Endothelial cell of umbilical vein (primary cell): ENCODE results near the gene HELZ2. TPM values are rescaled to one million over a fixed set of nuclear protein-coding genes. Genes with fewer than 3 reads are reported as not detected.

ENCODE experiments used
- Bru-seq: library from RNA; stranded (reverse); fragments of 400-500 nt; gene quantifications from one replicate; lab custom pipeline; 2021; lab: Mats Ljungman, UMichigan
- BruChase-seq, 2 experiments: library from RNA; stranded (reverse); fragments of 400-500 nt; gene quantifications; one replicate each; lab custom pipeline; 2021; lab: Mats Ljungman, UMichigan
- BruUV-seq: library from RNA; stranded (reverse); fragments of 400-500 nt; replicated peaks from 2 replicates; lab custom pipeline; 2021; lab: Mats Ljungman, UMichigan
- CTCF ChIA-PET: fragments of 300-600, 350-600 bp; sonication (Branson Sonifier 250); formaldehyde crosslinking; loops from one replicate; lab custom pipeline; 2021; ENCODE audit warnings: antibody characterized with exemption, inconsistent platforms; lab: Charles Lee
- POLR2A ChIA-PET: fragments of 300-600, 350-600 bp; sonication (Branson Sonifier 250); formaldehyde crosslinking; loops from one replicate; lab custom pipeline; 2021; ENCODE audit warnings: antibody characterized with exemption, inconsistent platforms; lab: Charles Lee
- DNase-seq: peaks from one replicate; pipeline ENCODE4 v3.0.0-alpha.2; 2011; ENCODE audit warnings: low read depth, low spot score
- FAIRE-seq: peaks from 2 replicates; lab custom pipeline; 2011; peaks lifted over from hg19 to GRCh38; lab: Jason Lieb, UNC
- H2AFZ ChIP-seq: 2 replicates; pipeline ENCODE4 v1.6.0; 2012; ENCODE audit warnings: low read depth, low read length, control low read depth, inconsistent platforms
- H3K27ac ChIP-seq: 2 replicates; pipeline ENCODE4 v1.5.1; 2011; ENCODE audit warnings: low read depth, mild to moderate bottlenecking, control low read depth, low read length, moderate library complexity; ENCODE audit not compliant: insufficient read depth
- H3K27me3 ChIP-seq, 2 experiments: 2 replicates each; pipeline versions ENCODE4 v1.6.0 to v1.6.1; 2011; ENCODE audit warnings: low read length in 2 of 2, mixed read lengths in 1 of 2; ENCODE audit not compliant: control insufficient read depth in 2 of 2, insufficient read depth in 2 of 2
- H3K36me3 ChIP-seq, 2 experiments: 2 replicates in 1 of 2; 3 replicates in 1 of 2; pipeline ENCODE4 v1.5.1; 2011; ENCODE audit warnings: low read length in 2 of 2, mild to moderate bottlenecking in 1 of 2, moderate library complexity in 1 of 2; ENCODE audit not compliant: control insufficient read depth in 2 of 2, insufficient read depth in 2 of 2; ENCODE audit errors: extremely low read depth in 1 of 2
- H3K4me1 ChIP-seq: 3 replicates; pipeline ENCODE4 v1.5.1; 2011; ENCODE audit warnings: mild to moderate bottlenecking, low read length; ENCODE audit not compliant: control insufficient read depth, insufficient read depth; ENCODE audit errors: extremely low read depth
- H3K4me2 ChIP-seq: 2 replicates; pipeline ENCODE4 v1.6.1; 2011; ENCODE audit warnings: low read length, control low read depth, mixed read lengths; ENCODE audit not compliant: insufficient read depth
- H3K4me3 ChIP-seq, 3 experiments: fragments of 200-600 bp in 1 of 3; sonication (generic), shearing (Covaris generic) in 1 of 3; replicated peaks in 1 of 3; 2 replicates each; pipeline ENCODE4 v1.5.1; 2011 to 2016; ENCODE audit warnings: control low read depth in 3 of 3, low read length in 3 of 3, mild to moderate bottlenecking in 2 of 3, inconsistent platforms in 1 of 3, low read depth in 1 of 3, moderate library complexity in 1 of 3; ENCODE audit not compliant: insufficient read depth in 1 of 3
- H3K79me2 ChIP-seq: 2 replicates; pipeline ENCODE4 v1.6.0; 2012; ENCODE audit warnings: low read length, inconsistent platforms; ENCODE audit not compliant: control insufficient read depth, insufficient read depth
- H3K9ac ChIP-seq: replicated peaks from 2 replicates; pipeline ENCODE3; 2011; ENCODE audit warnings: low read length, control low read depth; ENCODE audit not compliant: insufficient read depth; ENCODE audit errors: extremely low read depth
- H3K9me1 ChIP-seq: replicated peaks from 3 replicates; pipeline ENCODE4 v1.6.0; 2011; ENCODE audit warnings: mild to moderate bottlenecking, low read length; ENCODE audit not compliant: control insufficient read depth, insufficient read depth; ENCODE audit errors: extremely low read depth
- H3K9me3 ChIP-seq: replicated peaks from 2 replicates; pipeline ENCODE4 v1.5.1; 2012; ENCODE audit warnings: low read length, inconsistent platforms; ENCODE audit not compliant: control insufficient read depth, insufficient read depth
- H4K20me1 ChIP-seq: replicated peaks from 2 replicates; pipeline ENCODE3; 2011; ENCODE audit warnings: mild to moderate bottlenecking, low read length; ENCODE audit not compliant: control insufficient read depth, insufficient read depth; ENCODE audit errors: extremely low read depth
- EZH2 ChIP-seq: IDR thresholded peaks from 2 replicates; pipeline ENCODE4 v1.6.1; 2012; ENCODE audit warnings: borderline replicate concordance, low read depth, mild to moderate bottlenecking, moderate library complexity, low read length, inconsistent platforms; ENCODE audit not compliant: severe bottlenecking
- FOS ChIP-seq: IDR thresholded peaks from 2 replicates; pipeline ENCODE4 v1.6.1; 2011; ENCODE audit warnings: mild to moderate bottlenecking, low read length, moderate library complexity, borderline replicate concordance; ENCODE audit not compliant: insufficient read depth
- GATA2 ChIP-seq: IDR thresholded peaks from 2 replicates; pipeline ENCODE4 v1.7.0; 2011; ENCODE audit warnings: low read depth, mild to moderate bottlenecking, moderate library complexity, mixed read lengths, low read length; ENCODE audit not compliant: insufficient read length, insufficient read depth
- JUN ChIP-seq: IDR thresholded peaks from 2 replicates; pipeline ENCODE4 v1.6.1; 2011; ENCODE audit warnings: borderline replicate concordance, low read depth; ENCODE audit not compliant: insufficient read length, insufficient read depth
- MAX ChIP-seq: IDR thresholded peaks from 2 replicates; pipeline ENCODE4 v1.6.1; 2011; ENCODE audit not compliant: insufficient read depth, insufficient read length
- MYC ChIP-seq: IDR thresholded peaks from one replicate; pipeline ENCODE4 v1.6.1; 2011; ENCODE audit warnings: mild to moderate bottlenecking, low read depth, low read length
- POLR2A ChIP-seq: IDR thresholded peaks from 2 replicates; pipeline ENCODE4 v1.6.1; 2012; ENCODE audit warnings: low read depth, mild to moderate bottlenecking, control low read depth, low read length
- POLR2AphosphoS5 ChIP-seq: IDR thresholded peaks from 2 replicates; pipeline ENCODE4 v1.6.1; 2012; ENCODE audit warnings: low read depth, mild to moderate bottlenecking, control low read depth, low read length, moderate library complexity; ENCODE audit not compliant: insufficient read depth
- dilution Hi-C: fragments of 300-500 bp; cut with MboI; formaldehyde crosslinking; loops from one replicate; pipeline ENCODE4 v1.15.0; 2019; ENCODE audit warnings: low sequenced_read_pairs; ENCODE audit not compliant: extremely low pct_ligation_motif_present
- intact Hi-C: fragments of 100-400 bp; cut with micrococcal nuclease; formaldehyde crosslinking; loops from one replicate; pipeline ENCODE4 v1.10.0; 2022
- long read RNA-seq: library from polyadenylated mRNA; stranded (forward); transcript quantifications from one replicate; pipeline ENCODE4 v2.0.0, GENCODE V29; 2021
- polyA minus RNA-seq, 3 experiments: library from RNA; depleted of rRNA, polyadenylated mRNA; stranded (reverse); fragments of >200 nt; gene quantifications; 1 replicate in 1 of 3; 2 replicates in 2 of 3; pipeline ENCODE4 v1.2.3, GENCODE V29; 2011
- polyA plus RNA-seq, 4 experiments: library from polyadenylated mRNA; depleted of rRNA in 3 of 4; stranded (reverse) in 3 of 4; unstranded in 1 of 4; fragments of >200 nt; gene quantifications; 2 replicates each; pipeline versions ENCODE4 v1.2.1 to v1.2.3, GENCODE V29; 2011 to 2012; ENCODE audit warnings: missing spikeins in 1 of 4
- total RNA-seq: library from RNA; stranded (reverse); gene quantifications from 2 replicates; pipeline ENCODE4 v1.2.3, GENCODE V29; 2021
- TF ChIP-seq, protein P1 (sequence below), 2 donors: IDR thresholded peaks; 1 replicate in 1 of 2; 2 replicates in 1 of 2; pipeline ENCODE4 v1.5.1; 2011; ENCODE audit warnings: low read length in 2 of 2, mild to moderate bottlenecking in 2 of 2, moderate library complexity in 2 of 2, control low read depth in 1 of 2, inconsistent platforms in 1 of 2, low read depth in 1 of 2; ENCODE audit not compliant: insufficient read depth in 1 of 2; ENCODE audit errors: extremely low read depth in 1 of 2

Gene HELZ2
- total RNA-seq (29.2 and 33.2 TPM in 2 replicates), polyA plus RNA-seq (10.6 and 16.2 TPM in 2 replicates), polyA minus RNA-seq (37.2 and 43.4 TPM in 2 replicates), Bru-seq, nascent RNA (percentile 43 among the genes with signal in this experiment), BruChase-seq, experiment 1, labeled RNA remaining after a 6-hour chase (percentile 55 among the genes with signal in this experiment), BruChase-seq, experiment 2, labeled RNA remaining after a 2-hour chase (percentile 49 among the genes with signal in this experiment)
- polyA plus RNA-seq (2011; cell fraction: cytosol; rRNA removed) = 5.4 and 7.9 TPM in 2 replicates
- 16.8 and 18.8 TPM in 2 replicates for polyA plus RNA-seq (2011; cell fraction: nucleus; rRNA removed)
- 17.0 and 32.7 TPM in 2 replicates for polyA plus RNA-seq (2012)
- polyA minus RNA-seq (2011; cell fraction: cytosol; rRNA and poly(A)+ RNA removed) = 33.5 TPM
- 27.3 and 42.7 TPM in 2 replicates for polyA minus RNA-seq (2011; cell fraction: nucleus; rRNA and poly(A)+ RNA removed)
- long read RNA-seq, partial matches to known transcripts = 0 of 1 reads
- long read RNA-seq, other reads (novel, unspliced or antisense) = 1 of 1 reads

- FAIRE-seq (peak; percentile 66), DNase-seq (peak; percentile 52)
- no peaks in the 10 kb centered on the region for H3K36me3 ChIP-seq
- peak within 1 kb of the TSS; percentile 90 for H3K9ac ChIP-seq
- no peaks in the 10 kb centered on the region for H3K9me3 ChIP-seq
- H3K79me2 ChIP-seq = peaks cover 5% of the 10 kb centered on the region
- H2AFZ ChIP-seq = peak within 1 kb of the TSS; percentile 97
- H3K4me2 ChIP-seq = peak within 1 kb of the TSS; percentile 93
- TF ChIP-seq POLR2A (peak; percentile 53), JUN (no peak), POLR2AphosphoS5 (peak; percentile 50)
- no peaks in the 10 kb centered on the region for H4K20me1 ChIP-seq
- H3K4me1 ChIP-seq = peaks cover 10% of the 10 kb centered on the region
- BruUV-seq = no TSS peak
- H3K27ac ChIP-seq = peak within 1 kb of the TSS; percentile 72
- no peaks in the 10 kb centered on the region for H3K27me3 ChIP-seq
- intact Hi-C loops = loop anchor here (5.0 kb wide), 1 partner anchor 53 kb away; the partner anchor contains the start of gene GMEB2
- dilution Hi-C loops = no loop called here
- ChIA-PET CTCF (interaction anchor here (0.6 to 1.6 kb wide), 5 partner anchors 9 to 405 kb away, joined by 3 to 6 read pairs (median 5); no protein-coding TSS in a partner anchor), POLR2A (interaction anchor here (0.6 to 1.4 kb wide), 8 partner anchors 9 to 400 kb away, joined by 3 to 10 read pairs (median 4); partner anchors contain the start of genes GMEB2 and UCKL1)
- H3K9me1 ChIP-seq = no peaks in the 10 kb centered on the region
- H3K4me3 ChIP-seq = peak within 1 kb of the TSS; percentile 55 to 95 (median 87)
Observed at GRCh38 chr20:63574156-63574828, at the start of gene HELZ2. Gene HELZ2 (minus strand): TSS chr20:63574239. CDS start chr20:63572385, 1,854 bp downstream.

- Histone ChIP-seq H3K4me2 (no peak overlapping the region), H3K4me3 (no peak overlapping the region), H3K27ac (no peak overlapping the region), H3K27me3 (no peaks in the 10 kb centered on the region), H3K9me1 (no peaks in the 10 kb centered on the region), H4K20me1 (no peaks in the 10 kb centered on the region), H2AFZ (no peak overlapping the region), H3K9me3 (no peaks in the 10 kb centered on the region), H3K4me1 (peaks cover 3% of the 10 kb centered on the region), H3K9ac (no peak overlapping the region), H3K36me3 (peaks cover 4 to 9% of the 10 kb centered on the region in 2 experiments), H3K79me2 (peaks cover 52% of the 10 kb centered on the region)
- TF ChIP-seq EZH2 (no peak), GATA2 (no peak), POLR2AphosphoS5 (no peak), MYC (no peak), FOS (no peak), JUN (no peak), POLR2A (no peak), MAX (no peak)
- TF ChIP-seq, protein P1, sequence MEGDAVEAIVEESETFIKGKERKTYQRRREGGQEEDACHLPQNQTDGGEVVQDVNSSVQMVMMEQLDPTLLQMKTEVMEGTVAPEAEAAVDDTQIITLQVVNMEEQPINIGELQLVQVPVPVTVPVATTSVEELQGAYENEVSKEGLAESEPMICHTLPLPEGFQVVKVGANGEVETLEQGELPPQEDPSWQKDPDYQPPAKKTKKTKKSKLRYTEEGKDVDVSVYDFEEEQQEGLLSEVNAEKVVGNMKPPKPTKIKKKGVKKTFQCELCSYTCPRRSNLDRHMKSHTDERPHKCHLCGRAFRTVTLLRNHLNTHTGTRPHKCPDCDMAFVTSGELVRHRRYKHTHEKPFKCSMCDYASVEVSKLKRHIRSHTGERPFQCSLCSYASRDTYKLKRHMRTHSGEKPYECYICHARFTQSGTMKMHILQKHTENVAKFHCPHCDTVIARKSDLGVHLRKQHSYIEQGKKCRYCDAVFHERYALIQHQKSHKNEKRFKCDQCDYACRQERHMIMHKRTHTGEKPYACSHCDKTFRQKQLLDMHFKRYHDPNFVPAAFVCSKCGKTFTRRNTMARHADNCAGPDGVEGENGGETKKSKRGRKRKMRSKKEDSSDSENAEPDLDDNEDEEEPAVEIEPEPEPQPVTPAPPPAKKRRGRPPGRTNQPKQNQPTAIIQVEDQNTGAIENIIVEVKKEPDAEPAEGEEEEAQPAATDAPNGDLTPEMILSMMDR (IDR thresholded peaks at IDR 0.05; ENCODE audit: extremely low read depth in 1 of 2, insufficient read depth in 1 of 2, low read depth in 1 of 2, low read length in 2 of 2) = no peak
- no peak for FAIRE-seq
- intact Hi-C loops (no loop called here), dilution Hi-C loops (no loop called here)
- CTCF ChIA-PET = no interaction called here
- no peak for DNase-seq
- no TSS peak for BruUV-seq
- POLR2A ChIA-PET = no interaction called here
Observed at GRCh38 chr20:63622732-63623131, 48.7 kb upstream of the HELZ2 start.
